Right lobe of liver (tissue), 4 donors: Measurements from ENCODE around the gene PNKP.

Experiments
- POLR2A ChIP-seq: fragments of 450-650 bp; IDR thresholded peaks from one replicate; pipeline ENCODE4 v1.6.1; 2017; ENCODE audit warnings: antibody characterized with exemption, mild to moderate bottlenecking
- TF ChIP-seq, protein P1 (sequence below), 4 donors: fragments of 200-600 bp in 3 of 4; fragments of 450-650 bp in 1 of 4; IDR thresholded peaks; one replicate each; pipeline versions ENCODE4 v1.5.1 to v1.8.0; 2016 to 2022; ENCODE audit warnings: antibody characterized with exemption in 4 of 4, mild to moderate bottlenecking in 2 of 4
- donor health status: DM: no; HTN: no; CAD: no.
- donor health status: DM: no; HTN: no; CAD: no.
- donor health status: DM: no; HTN: yes; CAD: no.

DNA sequence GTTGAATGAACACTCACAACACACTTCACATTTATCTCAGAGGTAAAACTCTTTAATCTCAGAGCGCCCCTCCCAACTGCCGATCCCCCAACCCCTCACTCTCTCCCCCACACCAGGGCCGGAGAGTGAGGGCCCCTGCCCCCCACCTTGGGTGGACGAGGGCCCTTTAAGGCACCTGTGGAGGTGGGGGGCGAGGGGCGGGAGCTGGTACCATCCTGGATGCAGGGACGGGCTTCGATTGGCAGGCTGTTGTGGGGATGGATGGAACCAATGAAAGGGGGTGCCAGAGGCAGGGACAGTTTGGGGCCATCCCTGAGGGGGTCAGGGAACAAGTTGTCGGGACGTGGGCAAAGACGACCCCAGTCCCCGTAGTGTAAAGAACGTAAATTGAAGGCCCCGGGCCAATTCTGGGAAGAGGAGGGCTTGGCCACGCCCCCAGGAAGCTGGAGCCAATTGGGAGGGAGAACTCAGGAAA is 1.7 kb upstream of the PNKP start:
- TF ChIP-seq, protein P1, sequence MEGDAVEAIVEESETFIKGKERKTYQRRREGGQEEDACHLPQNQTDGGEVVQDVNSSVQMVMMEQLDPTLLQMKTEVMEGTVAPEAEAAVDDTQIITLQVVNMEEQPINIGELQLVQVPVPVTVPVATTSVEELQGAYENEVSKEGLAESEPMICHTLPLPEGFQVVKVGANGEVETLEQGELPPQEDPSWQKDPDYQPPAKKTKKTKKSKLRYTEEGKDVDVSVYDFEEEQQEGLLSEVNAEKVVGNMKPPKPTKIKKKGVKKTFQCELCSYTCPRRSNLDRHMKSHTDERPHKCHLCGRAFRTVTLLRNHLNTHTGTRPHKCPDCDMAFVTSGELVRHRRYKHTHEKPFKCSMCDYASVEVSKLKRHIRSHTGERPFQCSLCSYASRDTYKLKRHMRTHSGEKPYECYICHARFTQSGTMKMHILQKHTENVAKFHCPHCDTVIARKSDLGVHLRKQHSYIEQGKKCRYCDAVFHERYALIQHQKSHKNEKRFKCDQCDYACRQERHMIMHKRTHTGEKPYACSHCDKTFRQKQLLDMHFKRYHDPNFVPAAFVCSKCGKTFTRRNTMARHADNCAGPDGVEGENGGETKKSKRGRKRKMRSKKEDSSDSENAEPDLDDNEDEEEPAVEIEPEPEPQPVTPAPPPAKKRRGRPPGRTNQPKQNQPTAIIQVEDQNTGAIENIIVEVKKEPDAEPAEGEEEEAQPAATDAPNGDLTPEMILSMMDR (IDR thresholded peaks at IDR 0.05): no peak
- no peak for TF ChIP-seq POLR2A
